Activated naive CD4-positive, alpha-beta T cell treated with anti-CD3 and anti-CD28 coated beads, Interleukin-2, amount 50 U/mL, for 16 hours (primary cell): ENCODE data around the gene DAPK1.

ENCODE experiments used
- DNase-seq: peaks from one replicate; pipeline ENCODE4 v3.0.0-alpha.2; 2020

DAPK1 gene

DNA sequence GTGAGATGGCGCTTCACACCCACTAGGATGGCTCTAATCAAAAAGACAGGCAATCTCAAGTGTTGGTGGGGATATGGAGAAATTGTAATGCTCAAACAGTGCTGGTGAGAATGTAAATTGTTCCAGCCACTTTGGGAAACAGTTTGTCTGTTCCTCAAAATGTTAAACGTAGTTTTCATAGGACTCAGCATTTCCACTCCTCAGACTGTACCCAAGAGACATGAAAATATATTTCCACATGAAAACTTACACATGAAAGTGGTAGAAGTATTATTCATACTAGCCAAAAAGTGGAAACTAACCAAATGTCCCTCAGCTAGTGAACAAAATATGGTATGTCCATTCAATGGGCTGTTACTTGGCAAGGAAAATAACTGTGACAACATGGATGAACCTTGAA is 120.6 kb downstream of the DAPK1 start:
- DNase-seq, result no peak

- DNase-seq, result no peak
Observed at GRCh38 chr9:87618931-87619330, 121.3 kb downstream of the DAPK1 start.

DNA sequence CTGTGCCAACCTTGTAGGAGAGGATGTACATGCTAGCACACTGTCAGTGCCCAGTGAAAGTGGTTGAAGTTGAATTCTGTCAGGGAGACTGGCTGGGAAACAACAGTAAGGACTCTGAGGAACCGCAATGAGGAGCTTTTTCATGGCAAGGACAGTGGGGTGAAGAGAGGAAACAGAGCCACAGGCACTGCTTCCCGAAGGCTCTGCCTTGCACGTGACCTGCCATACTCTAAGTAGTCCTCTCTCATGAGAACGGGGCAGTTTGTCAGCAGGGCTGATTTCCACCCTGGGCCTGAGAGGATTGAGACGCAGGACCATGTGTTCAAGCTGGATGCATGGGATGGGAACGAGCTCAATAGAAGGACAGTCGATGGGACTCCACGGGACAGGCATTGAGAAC is 121.7 kb downstream of the DAPK1 start:
- no peak for DNase-seq

DNA sequence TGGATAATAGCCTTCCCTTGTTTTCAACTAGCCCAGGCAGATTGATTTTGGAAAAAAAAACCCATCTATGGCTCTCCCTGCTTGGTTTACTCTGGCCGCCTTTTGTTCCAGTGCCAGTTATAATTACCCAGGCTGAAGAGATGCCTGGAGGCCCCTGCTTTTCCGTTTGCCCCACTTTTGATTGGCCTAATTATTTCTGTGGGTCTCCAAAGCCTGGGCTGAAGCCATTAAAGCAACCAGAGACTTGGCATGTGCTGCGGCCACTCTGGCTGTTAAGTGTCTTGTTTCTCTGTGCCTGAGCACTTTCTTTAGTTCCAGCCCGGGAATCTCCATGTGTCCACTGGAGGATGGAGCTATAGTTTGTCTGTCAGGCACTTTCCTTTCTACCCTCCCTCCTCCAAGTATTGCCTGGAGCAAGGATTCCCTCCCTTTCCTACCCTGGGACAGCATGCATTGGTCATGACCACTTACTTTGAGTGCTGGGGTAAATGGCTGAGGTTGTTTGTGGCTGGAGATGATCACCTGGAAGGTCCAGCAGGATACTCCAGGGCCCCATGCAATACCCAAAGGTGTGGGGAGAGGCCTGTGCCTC is 123.2 kb downstream of the DAPK1 start:
- DNase-seq, result no peak

DNA sequence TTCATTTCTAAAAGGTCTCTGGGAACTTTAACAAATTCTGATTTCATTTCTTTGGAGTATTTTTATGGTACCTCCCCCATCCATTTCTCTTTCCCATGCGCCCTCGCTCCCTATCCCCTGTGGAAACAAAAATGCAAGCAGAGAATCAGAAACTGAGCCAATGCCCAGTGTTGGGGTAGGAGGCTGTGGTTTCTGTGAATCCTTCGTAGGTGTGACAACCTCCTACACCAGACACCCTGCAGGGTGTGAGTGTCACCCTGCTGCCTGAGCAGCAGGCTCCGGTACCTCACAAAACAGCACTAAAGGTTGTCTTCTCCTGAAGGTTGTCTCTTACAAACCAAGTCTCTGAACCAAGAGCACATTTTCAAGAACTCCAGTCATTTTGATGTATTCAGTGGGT is 124.4 kb downstream of the DAPK1 start:
- DNase-seq, result no peak

DNA sequence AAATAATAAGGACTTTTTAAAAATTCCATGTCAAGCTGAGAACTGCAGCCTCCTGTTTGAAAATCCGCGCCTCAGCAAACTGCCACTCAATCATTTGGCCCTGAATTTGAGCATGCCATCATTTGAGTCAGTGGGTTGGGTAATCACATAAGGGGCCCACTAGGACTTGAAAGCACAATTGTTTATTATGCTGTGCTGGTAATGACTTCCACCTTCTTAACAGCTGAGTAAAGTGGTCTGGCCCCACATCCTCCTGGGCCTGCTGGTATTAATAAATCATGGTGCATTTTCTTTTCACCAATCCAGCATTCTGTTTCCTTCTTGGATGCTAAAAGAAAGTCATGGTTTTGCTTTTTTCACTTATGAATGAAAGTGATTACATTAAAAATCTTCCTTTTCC is 125.3 kb downstream of the DAPK1 start:
- DNase-seq, result no peak

GRCh38 chr9:87628346-87628745 is 130.7 kb downstream of the DAPK1 start:
- no peak for DNase-seq

GRCh38 chr9:87629104-87629503 is 131.4 kb downstream of the DAPK1 start:
- no peak for DNase-seq

- no peak for DNase-seq
Observed at GRCh38 chr9:87630266-87630665, 132.6 kb downstream of the DAPK1 start.

- DNase-seq, result no peak
Observed at GRCh38 chr9:87630846-87631245, 133.2 kb downstream of the DAPK1 start.

DNA sequence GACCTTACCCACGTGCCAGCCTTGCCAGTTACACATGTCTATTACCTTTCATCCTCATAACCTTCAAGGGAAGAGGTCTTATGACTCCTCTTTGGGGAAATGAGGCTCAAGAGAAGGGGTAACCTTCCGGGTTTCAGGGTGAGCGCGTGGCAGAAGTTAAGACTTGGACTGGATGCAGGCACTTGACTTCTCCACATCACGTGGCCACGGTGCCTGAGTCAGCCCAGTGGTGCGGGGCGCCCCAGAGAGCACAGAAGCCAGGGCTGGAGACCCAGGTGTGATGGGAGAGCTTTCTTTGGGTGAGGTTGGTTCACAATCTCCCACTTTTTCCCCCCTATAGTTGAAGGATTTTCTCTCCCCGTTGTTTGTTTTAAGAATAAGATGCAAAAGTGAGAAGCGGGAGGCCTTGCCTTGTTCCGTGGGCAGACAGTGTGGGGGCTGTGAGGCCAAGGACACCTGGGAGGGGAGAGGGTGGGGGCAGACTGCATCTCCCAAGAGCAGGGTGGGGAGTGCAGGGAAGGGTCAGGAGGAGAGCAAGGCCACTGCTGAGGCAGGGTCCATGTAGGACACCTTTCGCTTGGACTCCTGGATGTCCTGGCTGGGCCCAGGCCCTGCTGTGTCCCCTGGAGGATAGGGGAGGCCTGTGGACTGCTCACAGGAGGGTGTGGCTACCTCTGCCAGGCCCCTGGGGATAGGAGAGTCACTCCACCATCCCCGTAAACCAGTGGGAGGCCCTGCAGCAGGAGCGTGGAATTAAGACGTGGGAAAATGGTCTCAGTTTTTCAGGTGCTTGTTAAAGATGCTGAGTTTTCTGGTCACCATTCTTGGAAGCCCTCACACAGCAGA is 138.2 kb downstream of the DAPK1 start:
- no peak for DNase-seq

GRCh38 chr9:87638292-87638691 is 140.6 kb downstream of the DAPK1 start:
- no peak for DNase-seq

DNA sequence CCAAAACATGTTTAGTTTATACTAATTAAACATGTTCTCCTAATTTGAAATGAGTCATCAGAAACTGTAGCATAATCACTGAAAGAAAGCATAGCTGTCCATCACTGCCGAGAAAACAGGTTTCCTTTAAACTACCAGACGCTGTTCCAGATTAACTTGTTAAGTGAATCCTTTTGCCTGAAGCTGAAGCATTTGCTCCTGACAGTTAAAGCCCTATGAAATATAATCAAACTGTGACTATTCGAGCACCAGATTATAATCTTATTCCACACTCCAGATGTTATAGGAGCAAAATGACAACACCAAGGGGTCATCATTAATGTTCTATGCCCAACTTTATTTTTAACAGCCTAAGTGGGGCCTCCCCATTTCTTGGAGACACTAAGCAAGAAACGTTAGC is 142.3 kb downstream of the DAPK1 start:
- DNase-seq, result no peak

GRCh38 chr9:87640385-87640795 is 142.7 kb downstream of the DAPK1 start:
- no peak for DNase-seq

DNA sequence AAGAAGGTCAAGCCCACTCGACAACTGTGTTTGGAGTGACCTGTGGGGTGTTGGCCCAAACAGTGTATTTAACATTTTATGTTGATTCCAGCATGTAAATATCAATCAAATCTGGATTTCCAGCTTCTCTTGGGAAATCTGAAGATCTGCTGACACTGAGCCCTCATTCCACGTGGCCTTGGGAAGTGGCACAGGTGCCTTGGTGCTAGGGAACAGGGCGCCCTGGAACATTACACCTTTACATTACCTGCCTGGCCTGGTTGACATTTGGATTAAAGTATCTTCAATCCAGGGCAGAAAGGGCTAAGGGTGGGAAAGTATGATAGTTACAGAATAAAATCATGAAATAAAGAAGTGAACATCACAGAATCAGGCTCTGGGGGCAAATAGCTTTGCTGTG is 143.4 kb downstream of the DAPK1 start:
- DNase-seq, result no peak

- no peak for DNase-seq
Observed at GRCh38 chr9:87642330-87643106, 144.9 kb downstream of the DAPK1 start.

DNA sequence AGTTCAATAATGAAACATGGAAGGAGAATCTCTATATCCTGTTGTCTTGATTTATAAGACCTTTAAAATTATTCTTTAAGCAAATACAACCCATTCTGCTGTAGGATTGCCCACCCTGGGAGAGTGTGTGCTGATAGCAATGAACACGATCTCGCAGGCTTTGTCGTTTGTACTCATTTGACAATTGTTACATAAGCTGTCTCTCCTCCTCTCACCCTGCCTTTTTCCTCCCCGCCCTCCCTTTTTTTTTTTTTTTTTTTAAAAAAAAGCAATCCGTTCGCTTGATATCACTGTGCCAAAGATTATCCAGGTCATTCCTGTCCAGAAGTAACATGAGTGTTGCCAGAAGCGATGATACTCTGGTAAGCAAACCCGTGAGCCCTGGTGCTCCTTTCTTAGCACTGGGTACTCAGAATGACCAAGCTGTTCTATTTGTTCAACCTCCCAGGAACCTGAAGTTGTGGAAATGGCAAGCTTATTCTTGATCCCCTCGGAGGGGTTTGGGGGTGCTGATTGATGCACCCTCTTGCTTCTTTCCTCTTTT is 145.5 kb downstream of the DAPK1 start:
- DNase-seq, result no peak

DNA sequence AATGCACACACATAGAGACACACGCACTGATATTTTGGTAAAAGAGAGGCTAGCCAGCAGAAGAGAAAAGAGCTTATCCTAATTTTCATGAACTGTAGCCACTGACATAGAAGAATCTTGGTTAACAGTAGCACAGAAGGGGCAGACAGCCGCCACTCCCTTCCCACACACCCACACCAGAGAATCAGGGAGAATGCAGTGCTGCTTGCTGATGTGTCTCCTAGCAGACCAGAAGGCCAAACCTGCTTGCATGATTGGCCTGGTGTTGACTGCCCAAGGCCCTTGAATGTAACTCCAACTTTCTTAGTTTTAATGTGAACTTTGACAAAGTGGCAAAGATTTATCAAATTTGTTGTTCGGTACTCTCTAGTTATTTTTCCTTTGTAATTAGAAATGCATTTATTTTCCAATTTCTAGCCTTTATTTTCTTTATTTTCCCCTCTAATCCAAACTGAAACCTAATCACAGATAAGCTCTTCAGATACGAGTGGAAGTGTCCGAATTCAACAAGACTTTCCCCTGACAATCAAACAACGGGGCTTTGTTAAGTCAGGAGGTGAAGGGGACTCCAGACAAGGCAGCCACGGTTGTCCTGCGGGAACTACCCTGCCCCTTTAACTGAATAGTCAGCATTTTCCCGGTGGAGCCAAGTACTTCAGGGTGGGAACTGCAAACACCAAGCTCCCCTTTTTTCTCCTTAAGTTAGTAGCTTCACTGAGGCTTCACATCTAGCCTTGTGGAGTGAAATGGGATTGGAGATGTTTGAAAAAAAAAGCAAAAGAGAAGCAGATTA is 146.3 kb downstream of the DAPK1 start:
- no peak for DNase-seq

DNA sequence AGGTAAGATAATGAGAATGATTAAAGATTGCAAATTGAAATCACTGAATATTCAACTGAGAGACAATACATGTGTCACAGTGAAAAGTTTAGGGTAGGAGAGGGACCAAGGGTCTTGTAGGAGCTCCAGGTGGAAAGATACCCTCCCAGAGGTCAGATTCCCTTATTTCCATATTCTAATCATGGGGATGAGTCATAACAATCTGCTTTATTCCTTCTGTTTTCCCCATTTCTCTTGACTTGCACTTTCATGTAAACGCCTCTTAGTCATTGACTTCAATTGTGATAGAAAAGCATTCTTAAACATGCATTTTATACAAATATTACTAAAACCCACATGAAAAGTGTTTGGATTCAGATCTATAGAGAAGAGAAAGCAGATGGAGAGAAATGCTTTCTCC is 147.0 kb downstream of the DAPK1 start:
- DNase-seq, result no peak

DNA sequence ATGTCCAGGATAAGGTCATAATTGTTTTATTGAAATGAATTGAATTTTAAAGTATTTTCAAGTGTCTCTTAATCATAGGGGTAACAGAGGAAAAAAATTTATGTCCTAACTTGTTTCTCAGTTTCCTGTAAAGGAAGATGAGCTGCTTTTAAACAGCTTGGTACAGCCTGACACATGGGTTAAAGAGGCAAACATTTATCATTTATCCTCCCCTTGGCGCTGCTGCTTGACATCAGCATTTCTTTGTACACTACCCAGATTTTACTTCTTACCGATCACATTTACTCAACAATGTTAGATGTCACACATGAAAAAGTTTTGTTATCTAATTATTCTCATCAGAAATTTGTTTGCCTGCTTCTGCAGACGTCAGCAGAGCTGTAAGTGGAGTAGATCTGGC is 148.9 kb downstream of the DAPK1 start:
- DNase-seq, result no peak

DNA sequence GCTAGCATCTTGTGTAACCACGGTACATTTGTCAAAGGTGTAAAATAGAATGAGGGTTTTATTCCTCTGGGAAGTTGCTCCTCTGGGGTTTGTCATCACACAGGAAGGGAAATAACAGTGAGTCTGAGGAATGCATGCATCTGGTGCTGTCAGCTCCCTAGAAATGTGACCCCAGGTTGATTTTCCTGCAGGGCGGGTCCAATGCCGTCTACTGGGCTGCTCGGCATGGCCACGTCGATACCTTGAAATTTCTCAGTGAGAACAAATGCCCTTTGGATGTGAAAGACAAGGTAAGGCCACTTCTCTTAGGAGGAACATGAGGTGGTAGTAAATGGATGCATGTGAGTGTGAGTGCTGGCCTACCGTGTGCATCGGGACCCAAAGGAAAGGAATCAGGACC is 149.4 kb downstream of the DAPK1 start:
- DNase-seq, result no peak

GRCh38 chr9:87648606-87649005 is 150.9 kb downstream of the DAPK1 start:
- no peak for DNase-seq
